A673 (cell line): Measurements from ENCODE around the gene SLC22A2. TPM values are rescaled to one million over a fixed set of nuclear protein-coding genes. Genes with fewer than 3 reads are reported as not detected.

Experiments used
- BruUV-seq: library from RNA; stranded (reverse); fragments of 400-500 nt; replicated peaks from 2 replicates; lab custom pipeline; 2021; lab: Mats Ljungman, UMichigan
- CTCF ChIA-PET: fragments of 300-600 bp; sonication (Branson Sonifier 250); formaldehyde crosslinking; loops from one replicate; lab custom pipeline; 2022; ENCODE audit warnings: antibody characterized with exemption; lab: Charles Lee
- POLR2A ChIA-PET: fragments of 300-600 bp; sonication (Branson Sonifier 250); formaldehyde crosslinking; loops from one replicate; lab custom pipeline; 2022; ENCODE audit warnings: antibody characterized with exemption; ENCODE audit not compliant: low non-redundant PET; lab: Charles Lee
- DNase-seq: peaks from one replicate; pipeline ENCODE4 v3.0.0-alpha.2; 2015; ENCODE audit warnings: low spot score
- H3K27ac ChIP-seq: fragments of 200-600 bp; sonication (generic); 2 replicates; pipeline ENCODE4 v1.5.1; 2016; ENCODE audit warnings: mixed run types, low read depth, mild to moderate bottlenecking, mixed read lengths, antibody characterized with exemption, low read length; ENCODE audit not compliant: poor library complexity, severe bottlenecking
- H3K27me3 ChIP-seq: fragments of 200-600 bp; sonication (generic); replicated peaks from 2 replicates; pipeline ENCODE4 v1.6.1; 2017; ENCODE audit warnings: mixed run types, low read depth, mild to moderate bottlenecking, mixed read lengths, antibody characterized with exemption, low read length; ENCODE audit not compliant: insufficient read depth, poor library complexity
- H3K36me3 ChIP-seq: fragments of 200-600 bp; sonication (generic); 2 replicates; pipeline ENCODE4 v1.6.1; 2016; ENCODE audit warnings: mixed run types, mild to moderate bottlenecking, mixed read lengths, antibody characterized with exemption, low read length; ENCODE audit not compliant: insufficient read depth, poor library complexity, severe bottlenecking
- H3K4me1 ChIP-seq: fragments of 200-600 bp; sonication (generic); 2 replicates; pipeline ENCODE4 v1.6.1; 2017; ENCODE audit warnings: mixed run types, mild to moderate bottlenecking, mixed read lengths, antibody characterized with exemption, low read length; ENCODE audit not compliant: insufficient read depth, poor library complexity, severe bottlenecking
- H3K4me3 ChIP-seq: fragments of 200-600 bp; sonication (generic); 2 replicates; pipeline ENCODE4 v1.5.1; 2016; ENCODE audit warnings: low read depth, mixed run types, mild to moderate bottlenecking, mixed read lengths, low read length; ENCODE audit not compliant: poor library complexity, severe bottlenecking
- H3K9me3 ChIP-seq: fragments of 200-600 bp; sonication (generic); 2 replicates; pipeline ENCODE4 v1.6.1; 2016; ENCODE audit warnings: mixed run types, low read depth, mild to moderate bottlenecking, mixed read lengths, antibody characterized with exemption, low read length; ENCODE audit not compliant: poor library complexity, severe bottlenecking
- EZH2 ChIP-seq: fragments of 200-600 bp; sonication (generic); IDR thresholded peaks from 2 replicates; pipeline ENCODE4 v1.6.1; 2017; ENCODE audit warnings: borderline replicate concordance, low read depth, mild to moderate bottlenecking, mixed read lengths, antibody characterized with exemption, low read length; ENCODE audit not compliant: poor library complexity, severe bottlenecking
- intact Hi-C: fragments of 100-400 bp; cut with micrococcal nuclease; formaldehyde crosslinking; loops from one replicate; pipeline ENCODE4 v1.10.0; 2022; ENCODE audit not compliant: unreplicated experiment
- total RNA-seq: library from RNA; stranded (reverse); gene quantifications from 2 replicates; pipeline ENCODE4 v1.2.3, GENCODE V29; 2021
- TF ChIP-seq, protein P1 (sequence below): fragments of 300-800, 200-600 bp; sonication (generic); conservative IDR thresholded peaks from 2 replicates; pipeline ENCODE4 v1.5.1; 2017; ENCODE audit warnings: low read depth, mild to moderate bottlenecking, antibody characterized with exemption, low read length, moderate library complexity, mixed read lengths

SLC22A2 gene
- total RNA-seq, 1 experiment from 2014 or later = not detected

DNA sequence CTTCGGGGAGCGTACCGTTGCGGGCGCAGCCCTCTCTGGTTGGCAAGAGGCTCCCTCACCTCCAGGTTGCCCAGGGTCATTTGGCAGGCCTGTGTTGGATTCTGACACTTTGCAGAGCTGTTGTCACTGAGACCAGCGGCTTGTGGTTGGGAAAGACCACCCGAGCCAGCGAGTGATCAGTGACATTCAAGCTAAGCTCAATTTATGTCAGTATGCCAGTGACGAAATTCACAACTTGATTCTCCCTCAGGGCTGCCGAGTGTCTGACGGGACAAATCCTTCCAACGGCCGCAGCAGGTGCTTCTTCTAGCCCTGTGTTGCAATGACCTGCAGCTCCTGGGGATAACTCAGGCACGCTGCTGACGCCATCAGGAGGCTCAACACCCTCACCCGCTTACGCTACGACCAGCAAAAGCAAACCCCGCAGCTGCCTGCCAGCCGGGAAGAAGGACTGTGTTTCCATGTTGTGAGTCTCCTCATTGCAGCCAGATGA, 16.9 kb upstream of the SLC22A2 start:
- no TSS peak for BruUV-seq
- ChIA-PET CTCF (no interaction called here), POLR2A (no interaction called here)
- TF ChIP-seq, protein P1, sequence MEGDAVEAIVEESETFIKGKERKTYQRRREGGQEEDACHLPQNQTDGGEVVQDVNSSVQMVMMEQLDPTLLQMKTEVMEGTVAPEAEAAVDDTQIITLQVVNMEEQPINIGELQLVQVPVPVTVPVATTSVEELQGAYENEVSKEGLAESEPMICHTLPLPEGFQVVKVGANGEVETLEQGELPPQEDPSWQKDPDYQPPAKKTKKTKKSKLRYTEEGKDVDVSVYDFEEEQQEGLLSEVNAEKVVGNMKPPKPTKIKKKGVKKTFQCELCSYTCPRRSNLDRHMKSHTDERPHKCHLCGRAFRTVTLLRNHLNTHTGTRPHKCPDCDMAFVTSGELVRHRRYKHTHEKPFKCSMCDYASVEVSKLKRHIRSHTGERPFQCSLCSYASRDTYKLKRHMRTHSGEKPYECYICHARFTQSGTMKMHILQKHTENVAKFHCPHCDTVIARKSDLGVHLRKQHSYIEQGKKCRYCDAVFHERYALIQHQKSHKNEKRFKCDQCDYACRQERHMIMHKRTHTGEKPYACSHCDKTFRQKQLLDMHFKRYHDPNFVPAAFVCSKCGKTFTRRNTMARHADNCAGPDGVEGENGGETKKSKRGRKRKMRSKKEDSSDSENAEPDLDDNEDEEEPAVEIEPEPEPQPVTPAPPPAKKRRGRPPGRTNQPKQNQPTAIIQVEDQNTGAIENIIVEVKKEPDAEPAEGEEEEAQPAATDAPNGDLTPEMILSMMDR = no peak
- Histone ChIP-seq H3K27me3 (no peaks in the 10 kb centered on the region), H3K4me3 (no peak overlapping the region), H3K27ac (no peak overlapping the region), H3K36me3 (no peaks in the 10 kb centered on the region), H3K4me1 (no peaks in the 10 kb centered on the region), H3K9me3 (no peaks in the 10 kb centered on the region)
- intact Hi-C loops = no loop called here
- no peak for DNase-seq

DNA sequence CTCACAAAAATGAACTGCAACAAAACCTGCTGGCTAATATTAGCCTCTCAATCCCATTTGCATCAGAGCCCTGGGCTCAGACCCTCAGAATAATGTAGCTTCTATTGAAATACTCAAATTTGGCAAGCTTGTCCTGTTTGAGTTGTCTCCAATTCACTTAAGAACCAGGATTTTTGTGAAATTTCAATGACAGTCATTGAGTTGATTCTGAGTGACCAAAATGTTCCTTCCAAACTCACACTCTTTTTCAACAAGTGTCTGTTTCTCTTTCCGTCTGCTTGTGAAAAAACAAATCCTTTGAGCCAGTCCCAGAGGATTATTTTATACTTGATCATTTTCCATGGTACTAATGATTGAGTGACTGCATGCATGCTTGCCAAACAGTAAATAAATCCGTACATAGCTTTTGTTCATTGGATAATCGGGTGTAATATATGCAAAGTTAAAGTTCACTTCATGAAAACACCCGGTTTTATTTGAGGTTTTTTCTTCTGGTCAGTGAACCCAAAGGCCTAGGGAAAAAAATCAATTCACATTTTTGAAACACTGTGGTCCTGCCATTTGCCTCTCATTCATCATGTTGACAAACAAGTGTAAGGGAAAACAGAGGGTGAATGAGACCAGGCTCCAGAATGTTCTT, 16.4 kb upstream of the SLC22A2 start:
- Histone ChIP-seq H3K27ac (no peak overlapping the region), H3K9me3 (no peaks in the 10 kb centered on the region), H3K4me1 (no peaks in the 10 kb centered on the region), H3K4me3 (no peak overlapping the region), H3K36me3 (no peaks in the 10 kb centered on the region), H3K27me3 (no peaks in the 10 kb centered on the region)
- CTCF ChIA-PET = no interaction called here
- DNase-seq = no peak
- intact Hi-C loops = no loop called here
- no peak for TF ChIP-seq EZH2
- TF ChIP-seq, protein P1 = no peak
- BruUV-seq = no TSS peak
- POLR2A ChIA-PET = no interaction called here

DNA sequence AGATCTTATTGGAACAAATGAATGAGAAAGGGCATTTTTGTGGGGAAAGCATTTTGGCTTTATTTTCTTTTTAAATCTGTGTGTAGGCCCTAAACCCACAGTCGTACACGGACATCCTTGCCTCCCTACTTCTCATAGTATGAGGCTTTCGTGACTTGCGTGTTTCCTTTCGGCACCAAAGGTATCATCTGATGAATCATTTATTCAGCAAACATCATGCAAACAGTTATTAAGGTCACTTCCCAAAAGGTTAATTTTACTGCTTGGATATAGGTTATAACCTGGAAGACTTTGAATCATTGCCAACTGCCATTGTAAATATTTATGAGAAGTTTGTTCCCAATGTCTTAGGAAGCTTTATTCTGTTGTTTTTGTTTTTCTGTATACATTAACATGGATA, 15.1 kb upstream of the SLC22A2 start:
- no peaks in the 10 kb centered on the region for H3K36me3 ChIP-seq
- TF ChIP-seq, protein P1 = no peak
- no peak for TF ChIP-seq EZH2
- no TSS peak for BruUV-seq
- CTCF ChIA-PET = no interaction called here
- no peak for DNase-seq
- no peaks in the 10 kb centered on the region for H3K4me1 ChIP-seq
- intact Hi-C loops = no loop called here
- no peaks in the 10 kb centered on the region for H3K27me3 ChIP-seq
- POLR2A ChIA-PET = no interaction called here
- no peaks in the 10 kb centered on the region for H3K9me3 ChIP-seq
- H3K4me3 ChIP-seq = no peak overlapping the region
- H3K27ac ChIP-seq = no peak overlapping the region
